Smooth muscle cell of the pulmonary artery (primary cell): ENCODE results near the gene KIF14. TPM values are rescaled to one million over a fixed set of nuclear protein-coding genes. Genes with fewer than 3 reads are reported as not detected.

ENCODE experiments used
- total RNA-seq: library from RNA; depleted of rRNA; stranded (reverse); fragments of >200 nt; gene quantifications from 2 replicates; pipeline ENCODE4 v1.2.3, GENCODE V29; 2014

The KIF14 gene, protein sequence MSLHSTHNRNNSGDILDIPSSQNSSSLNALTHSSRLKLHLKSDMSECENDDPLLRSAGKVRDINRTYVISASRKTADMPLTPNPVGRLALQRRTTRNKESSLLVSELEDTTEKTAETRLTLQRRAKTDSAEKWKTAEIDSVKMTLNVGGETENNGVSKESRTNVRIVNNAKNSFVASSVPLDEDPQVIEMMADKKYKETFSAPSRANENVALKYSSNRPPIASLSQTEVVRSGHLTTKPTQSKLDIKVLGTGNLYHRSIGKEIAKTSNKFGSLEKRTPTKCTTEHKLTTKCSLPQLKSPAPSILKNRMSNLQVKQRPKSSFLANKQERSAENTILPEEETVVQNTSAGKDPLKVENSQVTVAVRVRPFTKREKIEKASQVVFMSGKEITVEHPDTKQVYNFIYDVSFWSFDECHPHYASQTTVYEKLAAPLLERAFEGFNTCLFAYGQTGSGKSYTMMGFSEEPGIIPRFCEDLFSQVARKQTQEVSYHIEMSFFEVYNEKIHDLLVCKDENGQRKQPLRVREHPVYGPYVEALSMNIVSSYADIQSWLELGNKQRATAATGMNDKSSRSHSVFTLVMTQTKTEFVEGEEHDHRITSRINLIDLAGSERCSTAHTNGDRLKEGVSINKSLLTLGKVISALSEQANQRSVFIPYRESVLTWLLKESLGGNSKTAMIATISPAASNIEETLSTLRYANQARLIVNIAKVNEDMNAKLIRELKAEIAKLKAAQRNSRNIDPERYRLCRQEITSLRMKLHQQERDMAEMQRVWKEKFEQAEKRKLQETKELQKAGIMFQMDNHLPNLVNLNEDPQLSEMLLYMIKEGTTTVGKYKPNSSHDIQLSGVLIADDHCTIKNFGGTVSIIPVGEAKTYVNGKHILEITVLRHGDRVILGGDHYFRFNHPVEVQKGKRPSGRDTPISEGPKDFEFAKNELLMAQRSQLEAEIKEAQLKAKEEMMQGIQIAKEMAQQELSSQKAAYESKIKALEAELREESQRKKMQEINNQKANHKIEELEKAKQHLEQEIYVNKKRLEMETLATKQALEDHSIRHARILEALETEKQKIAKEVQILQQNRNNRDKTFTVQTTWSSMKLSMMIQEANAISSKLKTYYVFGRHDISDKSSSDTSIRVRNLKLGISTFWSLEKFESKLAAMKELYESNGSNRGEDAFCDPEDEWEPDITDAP (N-terminal part only)
- total RNA-seq, result 1.3 and 3.5 TPM in 2 replicates

DNA sequence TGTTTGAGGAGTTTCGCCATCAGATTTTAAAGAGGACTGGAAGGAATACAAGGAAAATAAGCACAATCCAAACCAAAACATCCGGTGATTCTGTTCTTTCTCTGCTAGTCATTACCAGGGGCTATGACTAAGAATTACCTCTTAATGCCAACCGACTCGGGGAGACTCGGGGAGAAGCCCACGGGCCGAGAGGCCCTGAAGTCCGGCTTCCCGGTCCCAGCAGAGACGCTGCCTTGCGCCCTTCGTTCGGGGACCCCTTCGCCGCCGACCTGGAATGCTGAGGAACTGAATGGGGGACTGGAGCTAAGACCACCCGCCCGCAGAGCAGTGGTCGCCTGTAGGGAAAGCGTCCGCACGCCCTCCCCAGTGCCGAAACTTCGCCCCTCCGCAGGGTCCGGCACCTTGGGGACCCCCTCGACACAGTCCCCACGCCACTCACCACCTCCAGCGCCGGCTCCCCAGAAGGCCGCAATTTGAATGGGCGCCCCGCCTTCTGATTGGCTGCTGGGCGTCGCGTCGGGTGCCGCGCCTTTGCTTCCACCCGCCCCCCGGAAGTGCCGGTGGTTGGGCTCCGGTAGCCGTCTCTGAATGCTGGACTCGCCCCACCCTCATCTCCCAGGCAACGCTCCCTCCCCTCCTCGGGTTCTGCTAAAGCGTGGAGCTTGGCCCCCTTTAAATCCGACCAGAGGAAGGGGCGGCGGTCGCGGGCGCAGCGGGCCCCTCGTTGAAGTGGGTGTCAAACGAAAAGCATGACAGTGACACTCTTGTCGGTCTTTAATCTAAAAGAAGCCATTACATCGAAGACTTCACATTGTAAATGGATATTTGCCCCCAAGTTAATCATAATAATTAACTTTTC, at the start of gene KIF14:
KIF14 (minus strand) TSS at position 479 of the 859 bp plus-strand sequence. CDS start 2,028 bp downstream, outside the sequence.

DNA sequence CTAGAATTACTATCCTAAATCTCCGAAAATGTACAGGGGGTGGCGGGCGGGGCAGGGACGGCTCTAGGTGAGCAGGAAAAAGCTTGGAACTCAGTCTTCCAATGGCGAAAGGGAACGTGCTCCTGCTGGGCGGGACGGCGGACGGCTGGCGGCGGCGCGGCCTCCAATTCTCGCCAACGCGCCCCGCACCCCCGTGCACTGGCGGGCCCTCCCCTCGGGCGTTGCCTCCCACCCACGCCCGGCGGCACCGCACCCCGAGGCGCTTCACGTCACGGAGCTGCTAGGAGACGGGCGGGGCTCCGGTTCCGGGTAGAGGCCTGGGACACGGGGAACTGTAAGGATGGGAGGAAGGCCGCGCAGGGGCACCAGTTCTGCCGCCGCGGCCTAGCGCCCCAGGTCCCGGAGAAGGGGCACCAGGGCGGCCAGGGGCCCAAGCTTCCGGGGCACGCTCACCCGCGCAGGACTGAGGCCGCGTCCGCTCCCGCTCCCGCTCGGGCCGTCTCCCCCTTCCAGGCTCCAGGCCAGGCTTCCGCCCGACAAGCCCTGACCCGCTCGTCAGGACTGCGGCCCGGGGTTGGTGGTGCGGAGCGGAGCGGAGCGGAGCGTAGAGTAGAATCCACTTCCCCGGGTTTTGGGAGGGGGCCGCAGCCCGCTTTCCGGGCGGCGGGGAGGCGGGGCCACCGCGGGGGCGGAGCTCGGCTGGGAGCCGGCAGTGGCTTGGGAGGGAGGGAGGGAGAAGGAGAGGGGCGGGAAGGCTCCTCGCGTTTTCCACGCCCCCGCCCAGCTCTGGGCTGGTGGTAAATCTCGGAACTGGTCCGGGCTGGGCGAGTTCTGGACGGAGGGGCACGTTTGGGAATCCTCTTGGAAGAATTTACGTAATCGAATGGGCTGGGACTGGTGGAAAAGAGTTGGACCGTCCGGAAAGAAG, 49.0 kb upstream of the KIF14 start, which contains the start of gene DDX59:
DDX59 (minus strand) TSS at position 594 of the 928 bp plus-strand sequence. CDS start 3,167 bp downstream, outside the sequence.

Other genes starting within 250 kb of the KIF14 start
- gene ZNF281, start 210.7 kb downstream of the KIF14 start, total RNA-seq, result 31.8 and 34.9 TPM in 2 replicates
- gene DDX59, start 49.2 kb upstream of the KIF14 start, total RNA-seq, result 13.1 and 14.3 TPM in 2 replicates
- gene CAMSAP2, start 118.1 kb upstream of the KIF14 start, total RNA-seq, result 32.9 and 37.5 TPM in 2 replicates